GM12875 (cell line): ENCODE measurements around the gene SORCS2.

Experiments used
- H3K4me3 ChIP-seq: one replicate; pipeline ENCODE4 v1.5.1; 2011; ENCODE audit warnings: low read depth, low read length, control low read depth
- CTCF ChIP-seq: IDR thresholded peaks from 2 replicates; pipeline ENCODE4 v1.5.1; 2011; ENCODE audit warnings: low read depth, mild to moderate bottlenecking, control low read depth, inconsistent platforms, low read length, moderate library complexity, borderline replicate concordance; ENCODE audit not compliant: insufficient read depth

Gene SORCS2

DNA sequence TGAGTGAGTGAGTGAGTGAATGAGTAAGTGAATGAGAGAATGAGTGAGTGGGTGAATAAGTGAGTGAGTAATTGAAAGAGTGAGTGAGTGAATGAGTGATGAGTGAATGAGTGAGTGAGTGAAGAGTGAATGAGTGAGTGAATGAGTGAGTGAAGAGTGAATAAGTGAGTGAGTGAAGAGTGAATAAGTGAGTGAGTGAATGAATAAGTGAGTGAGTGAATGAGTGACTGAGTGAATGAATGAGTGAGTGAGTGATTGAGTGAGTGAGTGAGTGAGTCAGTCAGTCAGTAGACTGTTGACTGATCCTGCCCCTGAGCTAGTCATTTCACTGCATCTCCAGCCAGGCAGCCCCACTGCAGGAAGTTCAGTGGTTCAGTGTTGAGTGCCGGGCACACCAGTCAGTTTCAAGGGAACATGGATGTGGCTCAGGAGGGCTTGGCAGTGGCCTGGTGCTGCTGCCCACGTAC, 470.8 kb downstream of the SORCS2 start:
- H3K4me3 ChIP-seq, result no peak overlapping the region
- no peak for TF ChIP-seq CTCF

- TF ChIP-seq CTCF, result no peak
Measured at GRCh38 chr4:7664106-7664505, 471.8 kb downstream of the SORCS2 start.

GRCh38 chr4:7665321-7665720, 473.0 kb downstream of the SORCS2 start:
- H3K4me3 ChIP-seq, result no peak overlapping the region
- TF ChIP-seq CTCF, result no peak

More at GRCh38 chr4:7664106-7664505, 471.8 kb downstream of the SORCS2 start:
- H3K4me3 ChIP-seq, result no peak overlapping the region

DNA sequence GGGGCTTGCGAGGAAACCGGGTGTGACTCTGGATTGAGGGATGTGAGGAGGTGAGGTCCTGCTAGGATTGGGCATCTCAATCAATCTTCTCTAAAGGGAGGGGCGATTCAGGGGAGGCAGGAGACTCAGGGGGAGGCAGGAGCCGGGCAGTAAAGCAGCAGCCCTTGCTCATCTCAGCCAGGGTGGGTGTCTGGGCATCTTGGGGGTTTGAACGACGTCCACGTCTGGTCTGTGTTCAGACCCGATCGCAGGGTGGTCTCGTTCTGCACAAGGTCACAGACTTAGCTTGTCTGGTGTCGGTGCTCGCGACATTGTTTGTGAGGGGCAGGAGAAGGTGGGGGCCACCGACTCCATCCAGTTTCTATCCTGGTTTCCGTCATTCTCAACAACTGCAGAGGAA, 473.7 kb downstream of the SORCS2 start:
- no peak overlapping the region for H3K4me3 ChIP-seq
- no peak for TF ChIP-seq CTCF

DNA sequence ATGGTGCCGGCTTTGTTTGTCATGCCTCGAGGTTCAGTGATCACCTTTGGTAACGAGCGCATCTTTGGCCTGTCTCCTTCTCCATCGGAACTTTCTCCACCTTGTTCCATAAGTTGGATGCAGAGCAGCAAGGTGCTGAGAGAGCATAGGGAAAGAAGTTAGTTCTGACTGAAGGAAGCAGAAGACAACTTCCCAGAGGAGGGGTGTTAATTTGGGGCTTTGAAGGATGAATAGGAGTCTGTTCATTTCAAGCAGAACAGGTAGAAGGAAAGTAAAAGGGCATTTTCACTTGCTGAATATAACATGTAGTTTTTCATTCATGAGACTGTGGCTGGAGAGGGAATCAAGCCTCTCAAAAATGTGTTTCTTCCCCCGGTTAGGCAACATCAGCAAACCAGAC, 474.4 kb downstream of the SORCS2 start:
- no peak overlapping the region for H3K4me3 ChIP-seq
- TF ChIP-seq CTCF, result no peak

- no peak for TF ChIP-seq CTCF
- no peak overlapping the region for H3K4me3 ChIP-seq
Measured at GRCh38 chr4:7668271-7668670, 475.9 kb downstream of the SORCS2 start.

DNA sequence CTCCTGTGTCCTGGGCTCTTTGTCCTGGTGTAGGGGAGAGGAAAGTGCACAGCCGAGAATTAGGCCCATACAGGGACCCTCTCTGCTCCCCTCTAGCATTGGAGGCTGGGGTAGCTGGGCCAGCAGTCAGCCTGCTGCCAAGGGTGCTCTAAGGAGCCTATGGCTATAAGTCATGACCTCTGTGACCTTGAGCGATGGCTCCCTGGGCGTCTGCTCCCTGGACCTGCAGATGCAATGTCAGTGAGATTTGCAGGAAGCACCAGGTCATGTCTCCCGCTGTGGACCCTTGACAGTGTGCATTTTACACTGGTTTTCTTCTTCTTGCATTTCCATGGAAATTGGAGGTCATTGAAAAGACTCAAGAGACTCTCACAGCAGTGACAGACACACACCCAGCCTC, 476.5 kb downstream of the SORCS2 start:
- no peak for TF ChIP-seq CTCF
- H3K4me3 ChIP-seq, result no peak overlapping the region
